ENCODE results near the gene ALG8.
"Not testable (repeated sequence)": the region's sequence is repeated elsewhere in the genome, so short reads cannot be mapped to it uniquely, and the experiment has no call there.

DNA sequence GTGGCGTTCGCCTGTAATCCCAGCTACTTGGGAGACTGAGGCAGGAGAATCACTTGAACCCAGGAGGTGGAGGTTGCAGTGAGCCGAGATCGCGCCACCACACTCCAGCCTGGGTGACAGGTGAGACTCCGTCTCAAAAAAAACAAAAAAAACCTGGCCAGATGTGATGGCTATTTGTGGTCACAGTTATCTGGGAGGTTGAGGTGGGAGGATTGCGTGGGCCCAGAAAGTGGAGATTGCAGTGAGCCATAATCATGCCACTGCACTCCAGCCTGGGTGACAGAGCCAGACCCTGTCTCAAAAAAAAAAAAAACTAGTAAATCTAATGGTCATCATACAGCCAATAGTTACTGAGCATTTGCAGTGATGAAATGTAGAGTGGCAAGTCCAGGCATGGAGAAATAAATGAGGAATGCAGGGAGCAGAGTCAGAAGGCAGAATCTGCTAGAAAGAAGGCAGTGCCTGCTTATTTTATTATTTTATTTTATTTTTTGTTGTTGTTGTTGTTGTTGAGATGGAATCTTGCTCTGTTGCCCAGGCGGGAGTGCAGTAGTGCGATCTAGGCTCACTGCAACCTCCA, 79.6 kb downstream of the ALG8 start:
- TF ChIP-seq, protein P1, sequence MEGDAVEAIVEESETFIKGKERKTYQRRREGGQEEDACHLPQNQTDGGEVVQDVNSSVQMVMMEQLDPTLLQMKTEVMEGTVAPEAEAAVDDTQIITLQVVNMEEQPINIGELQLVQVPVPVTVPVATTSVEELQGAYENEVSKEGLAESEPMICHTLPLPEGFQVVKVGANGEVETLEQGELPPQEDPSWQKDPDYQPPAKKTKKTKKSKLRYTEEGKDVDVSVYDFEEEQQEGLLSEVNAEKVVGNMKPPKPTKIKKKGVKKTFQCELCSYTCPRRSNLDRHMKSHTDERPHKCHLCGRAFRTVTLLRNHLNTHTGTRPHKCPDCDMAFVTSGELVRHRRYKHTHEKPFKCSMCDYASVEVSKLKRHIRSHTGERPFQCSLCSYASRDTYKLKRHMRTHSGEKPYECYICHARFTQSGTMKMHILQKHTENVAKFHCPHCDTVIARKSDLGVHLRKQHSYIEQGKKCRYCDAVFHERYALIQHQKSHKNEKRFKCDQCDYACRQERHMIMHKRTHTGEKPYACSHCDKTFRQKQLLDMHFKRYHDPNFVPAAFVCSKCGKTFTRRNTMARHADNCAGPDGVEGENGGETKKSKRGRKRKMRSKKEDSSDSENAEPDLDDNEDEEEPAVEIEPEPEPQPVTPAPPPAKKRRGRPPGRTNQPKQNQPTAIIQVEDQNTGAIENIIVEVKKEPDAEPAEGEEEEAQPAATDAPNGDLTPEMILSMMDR (IDR thresholded peaks at IDR 0.05; ENCODE audit: insufficient read depth, low read depth, low read length): not testable (repeated sequence)
- TF ChIP-seq EZH2 (IDR thresholded peaks at IDR 0.05; ENCODE audit: insufficient read depth, low read length): not testable (repeated sequence)
